Dermis microvascular lymphatic vessel endothelial cell (primary cell): ENCODE results near the gene KLRK1. TPM values are rescaled to one million over a fixed set of nuclear protein-coding genes. Genes with fewer than 3 reads are reported as not detected.
"Not testable (repeated sequence)": the region's sequence is repeated elsewhere in the genome, so short reads cannot be mapped to it uniquely, and the experiment has no call there.

Source experiments
- DNase-seq, 2 donors: peaks; one replicate each; pipeline versions ENCODE4 v3.0.0 to v3.0.0-alpha.2; 2010; ENCODE audit warnings: low read depth in 2 of 2
- total RNA-seq: library from RNA; depleted of rRNA; stranded (reverse); fragments of >200 nt; gene quantifications from 2 replicates; pipeline ENCODE4 v1.2.1, GENCODE V29; 2014

Gene KLRK1
- total RNA-seq: not detected in 2 replicates

- DNase-seq: no peak
Observed at GRCh38 chr12:10389904-10390303, at the start of gene KLRK1. Gene KLRK1 (minus strand): TSS chr12:10390041. CDS start chr12:10388810, 1,231 bp downstream.

- DNase-seq: not testable (repeated sequence)
Observed at GRCh38 chr12:10437601-10438000, 47.8 kb upstream of the KLRK1 start.

GRCh38 chr12:10435816-10436215 is 46.0 kb upstream of the KLRK1 start, which contains the start of gene KLRC2:
Gene KLRC2 (minus strand): TSS chr12:10436010. CDS start chr12:10435986, 24 bp downstream.
- DNase-seq: peak in 1 of 2 donors; percentile 70

DNA sequence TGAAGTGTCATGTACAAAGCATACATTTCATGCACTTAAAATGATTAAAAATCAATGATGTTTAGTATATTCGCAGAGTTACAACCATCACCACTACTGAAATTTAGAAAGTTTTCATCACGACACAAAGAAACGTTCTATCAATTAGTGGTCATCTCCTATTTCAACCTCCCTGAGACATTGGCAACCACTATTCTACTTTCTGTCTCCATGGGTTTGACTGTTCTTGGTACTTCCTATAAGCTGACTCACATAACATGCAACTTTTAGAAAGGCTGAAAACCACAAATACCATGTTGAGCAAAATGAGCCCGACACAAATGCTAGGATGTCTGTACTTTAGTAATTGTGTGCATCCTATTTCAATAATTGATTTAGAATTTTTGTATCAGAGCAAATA is 40.8 kb upstream of the KLRK1 start:
- not testable (repeated sequence) for DNase-seq

- DNase-seq: not testable (repeated sequence)
Observed at GRCh38 chr12:10425938-10426337, 36.1 kb upstream of the KLRK1 start.

DNA sequence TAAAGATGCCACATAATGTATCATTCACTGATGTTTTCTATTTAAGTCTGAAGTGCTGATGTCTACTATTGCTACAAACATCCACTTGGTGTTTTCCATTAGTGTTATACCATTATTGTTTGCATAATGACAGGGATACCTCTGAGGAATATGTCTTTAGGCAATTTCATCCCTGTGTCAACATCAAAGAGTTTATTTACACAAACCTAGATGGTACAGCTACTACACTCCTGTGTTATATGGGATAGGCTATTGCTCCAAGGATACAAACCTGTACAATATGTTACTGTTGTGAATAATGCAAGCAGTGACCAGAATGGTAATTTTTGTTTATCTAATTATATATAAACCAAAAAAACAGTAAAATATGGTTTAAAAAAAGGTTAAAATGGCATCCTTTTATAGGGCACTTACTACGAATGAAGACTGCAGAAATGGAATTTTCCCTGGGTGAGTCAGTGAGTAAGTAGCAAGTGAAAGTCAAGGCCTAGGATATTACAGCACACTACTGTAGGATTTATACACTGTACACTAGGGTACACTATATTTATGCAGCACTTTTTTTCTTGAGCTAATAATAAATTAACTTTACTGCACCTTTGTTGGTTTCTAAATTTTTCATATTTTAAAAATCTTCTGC is 34.5 kb upstream of the KLRK1 start:
- DNase-seq: not testable (repeated sequence)

- not testable (repeated sequence) for DNase-seq
Observed at GRCh38 chr12:10422159-10422558, 32.3 kb upstream of the KLRK1 start.

DNA sequence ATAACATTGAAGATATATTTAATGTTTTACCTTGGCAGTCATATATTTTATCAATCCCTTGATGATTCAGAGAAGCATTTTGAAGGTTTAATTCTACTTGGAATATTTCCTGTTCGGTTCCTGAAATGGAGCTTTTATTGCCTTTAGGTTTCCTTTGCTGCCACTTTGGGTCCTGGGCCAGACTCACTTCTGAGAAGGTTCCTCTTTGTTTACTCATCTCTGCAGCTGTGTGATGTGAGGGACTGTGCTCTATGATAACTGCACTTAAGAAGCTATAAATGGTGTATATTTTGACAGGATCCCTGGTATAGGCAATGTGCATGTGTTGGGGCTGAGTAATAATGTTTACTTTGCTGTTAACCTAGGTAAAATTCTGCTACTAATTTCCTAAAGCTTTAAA is 30.5 kb upstream of the KLRK1 start, which contains the start of gene KLRC3:
TSS of gene KLRC3 (minus strand) at position 262 of the 400 bp plus-strand sequence. CDS start at position 217, 45 bp downstream.
- DNase-seq: peak in 1 of 2 donors; percentile 11

DNA sequence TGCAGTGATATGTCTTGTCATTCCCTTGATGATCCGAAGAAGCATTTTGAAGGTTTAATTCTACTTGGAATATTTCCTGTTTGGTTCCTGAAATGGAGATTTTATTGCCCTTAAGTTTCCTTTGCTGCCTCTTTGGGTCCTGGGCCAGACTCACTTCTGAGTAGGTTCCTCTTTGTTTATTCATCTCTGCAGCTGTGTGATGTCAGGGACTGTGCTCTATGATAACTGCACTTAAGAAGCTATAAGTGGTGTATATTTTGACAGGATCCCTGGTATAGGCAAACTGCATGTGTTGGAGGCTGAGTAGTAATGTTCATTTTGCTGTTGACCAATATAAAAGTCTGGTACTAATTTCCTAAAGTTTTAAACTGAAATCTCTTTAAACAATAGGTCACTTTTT is 19.6 kb upstream of the KLRK1 start, which contains the start of gene KLRC4:
TSS of gene KLRC4 (minus strand) at position 366 of the 400 bp plus-strand sequence. CDS start at position 184, 182 bp downstream.
- DNase-seq: peak in 1 of 2 donors; percentile 44

- no peak for DNase-seq
Observed at GRCh38 chr12:10408842-10409241, 19.0 kb upstream of the KLRK1 start.

- DNase-seq: no peak
Observed at GRCh38 chr12:10406725-10407124, 16.9 kb upstream of the KLRK1 start.

- no peak for DNase-seq
Observed at GRCh38 chr12:10405294-10405693, 15.5 kb upstream of the KLRK1 start.

GRCh38 chr12:10404798-10405197 is 15.0 kb upstream of the KLRK1 start:
- no peak for DNase-seq

- DNase-seq: no peak
Observed at GRCh38 chr12:10400829-10401228, 11.0 kb upstream of the KLRK1 start.

GRCh38 chr12:10398168-10398567 is 8.3 kb upstream of the KLRK1 start:
- no peak for DNase-seq

DNA sequence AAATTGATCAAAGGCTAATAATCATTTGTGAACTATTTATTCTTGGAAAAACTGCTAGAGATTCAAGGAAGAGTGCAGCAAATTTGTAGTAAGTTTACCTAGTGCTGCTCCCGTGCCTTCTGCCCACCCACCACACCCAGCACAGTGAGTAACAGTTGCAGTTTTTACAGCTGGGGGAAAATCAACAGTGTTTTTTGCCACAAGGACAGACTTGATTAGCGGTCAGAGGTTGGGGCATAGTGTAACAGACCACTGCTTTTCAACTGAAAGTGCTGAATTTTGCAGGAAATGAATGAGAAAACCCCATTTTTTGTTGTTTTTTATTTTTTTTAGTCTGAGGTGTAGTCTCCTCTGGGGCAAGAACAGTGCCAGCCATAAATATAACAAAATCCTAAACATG is 7.5 kb upstream of the KLRK1 start:
- DNase-seq: no peak

- DNase-seq: not testable (repeated sequence)
Observed at GRCh38 chr12:10396176-10396575, 6.3 kb upstream of the KLRK1 start.

GRCh38 chr12:10395390-10395998 is 5.7 kb upstream of the KLRK1 start:
- peak; percentile 64 to 72 for DNase-seq

DNA sequence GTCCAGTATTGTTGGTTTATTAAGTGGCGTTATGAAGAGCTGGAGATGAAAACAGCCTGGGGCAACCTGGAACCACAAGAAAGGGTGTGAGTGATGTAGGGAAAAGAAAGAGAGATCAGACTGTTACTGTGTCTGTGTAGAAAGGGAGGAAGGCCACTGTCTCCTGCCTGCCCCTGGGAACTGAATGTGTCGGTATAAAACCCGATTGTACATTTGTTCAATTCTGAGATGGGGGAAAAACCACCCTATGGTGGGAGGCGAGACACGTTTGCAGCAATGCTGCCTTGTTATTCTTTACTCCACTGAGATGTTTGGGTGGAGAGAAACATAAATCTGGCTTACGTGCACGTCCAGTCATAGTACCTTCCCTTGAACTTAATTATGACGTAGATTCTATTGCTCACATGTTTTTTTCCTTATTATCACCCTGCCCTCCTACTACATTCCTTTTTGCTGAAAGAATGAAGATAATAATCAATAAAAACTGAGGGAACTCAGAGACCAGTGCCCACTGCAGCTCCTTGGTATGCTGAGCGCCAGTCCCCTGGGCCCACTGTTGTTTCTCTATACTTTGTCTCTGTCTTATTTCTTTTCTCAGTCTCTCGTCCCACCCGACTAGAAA is 4.8 kb upstream of the KLRK1 start:
- DNase-seq: not testable (repeated sequence)

- no peak for DNase-seq
Observed at GRCh38 chr12:10393291-10393690, 3.5 kb upstream of the KLRK1 start.

DNA sequence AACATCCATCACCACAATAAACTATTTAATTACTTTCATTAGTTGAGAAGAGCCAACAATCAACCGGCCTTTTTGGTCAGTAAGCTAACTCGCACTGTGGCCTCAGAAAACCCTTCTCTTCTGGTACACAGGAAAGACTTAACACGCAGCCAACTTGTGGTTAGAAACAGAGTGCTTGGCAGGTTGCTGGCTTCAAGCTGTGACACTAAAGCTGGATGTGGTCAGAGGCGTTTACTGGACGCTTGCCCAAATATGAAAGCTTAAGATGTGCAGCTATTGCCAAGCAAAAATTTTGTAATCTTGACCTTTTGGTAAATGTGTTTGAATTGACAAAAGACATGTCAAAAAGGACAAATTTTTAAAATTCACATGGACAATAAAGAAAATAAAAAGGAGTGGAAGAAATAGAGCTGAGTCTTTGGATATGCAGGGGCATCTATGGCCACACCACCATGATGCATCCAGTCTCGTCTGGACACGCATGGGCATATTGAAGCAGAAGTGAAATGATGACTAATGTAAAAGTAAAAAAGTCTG is 2.6 kb upstream of the KLRK1 start:
- DNase-seq: peak in 1 of 2 donors; percentile 46

DNA sequence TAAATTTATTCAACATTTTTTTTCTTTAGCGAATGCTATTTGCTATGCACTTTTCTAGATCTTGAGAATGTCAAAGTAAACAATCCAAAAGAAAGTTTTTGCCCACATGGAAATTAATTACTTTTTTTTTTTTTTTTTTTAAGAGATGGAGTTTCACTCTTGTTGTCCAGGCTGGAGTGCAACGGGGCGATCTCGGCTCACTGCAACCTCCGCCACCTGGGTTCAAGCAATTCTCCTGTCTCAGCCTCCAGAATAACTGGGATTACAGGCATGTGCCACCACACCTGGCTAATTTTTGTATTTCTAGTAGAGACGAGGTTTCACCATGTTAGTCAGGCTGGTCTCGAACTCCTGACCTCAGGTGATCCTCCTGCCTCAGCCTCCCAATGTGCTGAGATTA is 1.1 kb upstream of the KLRK1 start:
- DNase-seq: not testable (repeated sequence)
